Activated T-helper 9 cell treated with anti-CD3 and anti-CD28 coated beads, Interleukin-2, amount 50 U/mL, for 16 hours (primary cell): ENCODE data around the gene EPB41L3.
"Not testable (repeated sequence)": the region's sequence is repeated elsewhere in the genome, so short reads cannot be mapped to it uniquely, and the experiment has no call there.

Experiments
- DNase-seq: peaks from one replicate; pipeline ENCODE4 v3.0.0-alpha.2; 2020; ENCODE audit warnings: low read depth

The EPB41L3 gene

DNA sequence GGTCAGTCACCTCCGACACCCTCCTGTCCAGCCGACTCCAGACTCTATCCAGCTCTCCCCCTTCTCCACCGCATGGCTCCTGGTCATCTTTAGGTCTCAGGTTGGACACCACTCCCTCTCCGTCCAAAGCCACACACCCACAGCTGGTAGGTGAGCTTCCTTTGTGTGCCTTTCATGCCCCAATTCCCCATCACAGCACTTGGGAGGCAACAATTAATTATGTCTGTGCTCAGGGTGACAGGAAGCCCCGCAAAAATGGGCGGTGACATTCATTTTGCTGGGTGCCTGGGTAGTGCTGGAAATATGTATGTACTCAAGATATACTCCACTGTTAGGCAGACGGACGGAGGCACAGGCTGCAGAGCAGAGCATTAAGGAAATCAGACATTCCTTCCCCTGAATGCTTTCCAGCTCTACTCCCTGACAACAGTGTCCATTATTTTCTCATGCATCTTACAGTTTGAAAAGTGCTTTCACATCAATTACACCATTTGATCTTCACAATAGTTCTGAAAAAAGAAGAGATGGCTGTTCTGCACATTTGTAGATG lies 13.1 kb downstream of the EPB41L3 start:
- no peak for DNase-seq

DNA sequence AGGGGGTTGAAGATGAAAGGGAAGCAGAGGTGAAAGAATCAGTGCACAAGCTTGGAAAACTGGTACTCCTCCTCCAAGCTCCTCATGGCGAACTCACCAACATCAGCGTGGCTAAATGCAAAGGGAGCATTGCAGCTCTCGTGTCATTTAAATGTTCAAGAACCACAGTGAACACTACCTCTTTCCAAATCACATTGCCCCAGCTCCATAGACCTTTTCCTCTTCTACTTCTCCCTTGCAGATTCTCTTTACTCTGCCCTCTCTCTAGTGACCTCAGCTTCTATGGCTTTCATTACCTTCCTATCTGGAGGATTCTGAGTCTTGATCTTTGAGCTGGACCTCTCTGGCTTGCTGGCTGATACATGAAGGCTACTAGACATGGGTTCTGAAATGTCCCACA lies 14.3 kb downstream of the EPB41L3 start:
- no peak for DNase-seq

DNA sequence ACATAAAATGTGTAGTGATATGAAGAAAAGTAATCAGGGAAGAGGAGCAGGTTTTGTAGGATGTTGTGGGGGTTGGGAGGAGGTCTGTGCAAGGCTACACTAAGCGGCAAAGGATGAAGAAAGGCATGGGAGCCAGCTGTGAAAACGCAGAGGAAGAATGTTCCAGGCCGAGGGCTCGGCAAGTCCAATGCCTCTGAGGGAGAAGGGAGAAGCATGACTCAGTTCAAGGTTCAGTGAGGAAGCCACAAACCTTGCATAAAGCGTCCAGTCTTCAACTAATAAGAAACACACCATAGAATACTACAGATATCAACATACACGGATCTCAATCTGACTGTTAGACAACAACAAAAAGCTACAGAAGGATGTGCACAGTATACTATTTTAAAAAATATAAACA lies 16.2 kb downstream of the EPB41L3 start:
- DNase-seq: no peak

DNA sequence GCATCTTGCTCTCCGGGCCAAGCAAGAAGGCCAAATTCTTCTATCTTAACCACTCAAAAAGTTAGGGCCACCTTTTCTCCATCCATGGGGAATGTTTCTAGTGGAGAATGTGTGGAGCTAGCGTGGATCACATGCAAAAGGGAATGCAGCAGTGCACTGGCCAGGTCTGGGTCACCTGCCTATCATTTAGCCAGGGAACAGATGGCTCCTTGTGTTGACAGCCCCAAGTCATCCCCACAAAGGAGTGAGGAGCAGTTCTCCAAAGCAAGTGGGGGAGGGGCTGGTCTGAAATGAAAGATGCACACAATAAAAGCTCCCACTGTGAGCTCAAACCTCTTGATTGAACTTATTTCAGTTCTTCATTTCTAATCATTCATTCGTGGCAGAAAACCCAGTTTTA lies 19.1 kb downstream of the EPB41L3 start:
- DNase-seq: no peak

DNA sequence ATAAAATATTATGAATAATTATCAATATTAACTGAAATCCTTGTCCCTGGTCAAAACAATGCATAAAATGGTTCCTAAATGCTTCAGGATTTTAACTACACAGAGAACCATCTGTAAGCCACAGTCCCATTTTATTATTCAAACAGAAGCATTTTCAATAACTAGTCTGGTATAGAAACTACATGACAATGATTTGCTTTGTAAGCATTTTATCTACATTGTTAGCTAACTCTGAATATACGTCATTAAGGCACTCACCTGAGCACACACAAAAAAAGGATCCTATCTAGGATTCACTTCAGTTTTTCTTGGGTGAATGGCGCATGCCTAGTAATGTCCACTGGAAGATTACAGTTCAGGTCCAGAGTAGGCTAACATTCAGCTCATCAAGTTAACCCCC lies 22.8 kb downstream of the EPB41L3 start:
- DNase-seq: no peak

DNA sequence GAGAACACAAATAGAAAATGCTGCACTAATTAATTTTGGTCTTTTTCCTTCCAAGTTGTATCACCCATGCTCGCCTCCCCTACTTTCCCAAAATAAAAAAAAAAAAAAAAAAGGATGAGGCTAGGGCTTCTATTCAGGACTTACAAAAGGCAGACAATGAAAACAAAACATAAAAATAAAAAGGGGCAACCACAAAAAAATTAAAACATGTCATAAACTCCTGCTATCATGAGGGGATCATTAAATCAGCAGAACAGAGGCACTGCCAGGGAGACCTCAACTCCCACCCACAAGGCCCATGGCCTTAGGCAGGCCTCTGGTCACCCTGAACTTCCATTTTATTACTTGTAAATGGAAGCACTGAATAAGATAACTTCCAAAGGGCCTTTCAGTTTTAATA lies 23.3 kb downstream of the EPB41L3 start:
- DNase-seq: no peak

DNA sequence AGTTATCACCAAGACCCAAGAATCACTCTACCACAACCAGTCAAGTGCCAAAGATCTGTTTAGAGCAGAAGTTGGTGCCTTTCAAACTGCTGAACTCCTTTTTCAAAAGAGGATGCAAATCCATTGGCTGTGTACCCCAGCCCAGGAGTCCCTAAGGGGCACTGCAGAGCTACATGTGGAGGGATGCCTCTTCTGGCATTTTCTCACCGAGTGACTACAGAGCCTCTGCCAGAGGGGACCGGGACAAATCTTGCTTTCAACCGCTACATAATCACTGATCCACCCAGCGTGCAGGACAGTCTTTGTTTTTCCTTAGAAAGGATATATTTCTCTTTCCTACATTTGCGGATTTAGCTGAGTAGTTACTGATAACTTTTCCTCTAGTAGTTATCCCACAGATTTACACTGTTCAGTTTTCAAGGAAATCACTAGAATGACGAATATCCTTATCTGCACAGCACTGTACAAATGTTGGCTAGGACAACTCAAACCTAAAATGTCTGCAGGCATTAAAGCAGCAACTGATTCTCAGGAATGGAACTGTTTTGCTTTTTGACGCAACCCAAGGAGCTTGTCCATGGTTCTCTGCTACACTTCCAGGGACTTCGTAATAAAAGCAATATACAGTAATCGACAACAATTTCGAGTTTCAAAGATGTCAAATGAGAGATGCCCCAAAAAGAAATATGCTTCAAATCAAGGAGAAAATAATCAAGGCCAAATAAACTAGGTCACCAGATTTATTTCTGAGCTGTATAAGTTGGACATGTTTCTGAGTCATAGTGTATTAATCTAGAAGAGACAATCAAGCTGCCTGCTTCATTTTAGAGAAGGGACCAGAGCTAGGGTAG lies 24.1 kb downstream of the EPB41L3 start:
- no peak for DNase-seq

DNA sequence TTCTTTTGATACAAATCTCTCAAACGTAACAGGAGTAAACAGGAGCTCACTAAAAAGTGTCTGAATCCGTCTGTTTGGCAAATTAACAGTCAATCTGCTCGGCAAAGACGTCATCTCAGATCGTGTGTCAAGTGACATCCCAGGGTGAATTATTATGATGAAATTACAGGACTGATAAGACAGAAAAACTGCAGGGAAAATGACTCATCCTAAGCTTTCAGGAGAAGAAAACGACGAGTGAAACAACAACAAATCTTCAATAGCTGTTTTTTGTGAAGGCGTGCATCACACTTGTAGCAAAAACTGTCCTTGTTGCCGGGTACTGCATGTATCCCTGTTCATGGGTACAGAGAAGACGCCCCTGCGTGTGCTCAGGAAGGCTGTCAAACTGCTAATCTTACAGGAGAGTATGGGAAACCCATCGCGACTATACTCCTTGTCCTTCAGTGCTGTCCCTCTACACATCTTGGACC lies 24.9 kb downstream of the EPB41L3 start:
- no peak for DNase-seq

DNA sequence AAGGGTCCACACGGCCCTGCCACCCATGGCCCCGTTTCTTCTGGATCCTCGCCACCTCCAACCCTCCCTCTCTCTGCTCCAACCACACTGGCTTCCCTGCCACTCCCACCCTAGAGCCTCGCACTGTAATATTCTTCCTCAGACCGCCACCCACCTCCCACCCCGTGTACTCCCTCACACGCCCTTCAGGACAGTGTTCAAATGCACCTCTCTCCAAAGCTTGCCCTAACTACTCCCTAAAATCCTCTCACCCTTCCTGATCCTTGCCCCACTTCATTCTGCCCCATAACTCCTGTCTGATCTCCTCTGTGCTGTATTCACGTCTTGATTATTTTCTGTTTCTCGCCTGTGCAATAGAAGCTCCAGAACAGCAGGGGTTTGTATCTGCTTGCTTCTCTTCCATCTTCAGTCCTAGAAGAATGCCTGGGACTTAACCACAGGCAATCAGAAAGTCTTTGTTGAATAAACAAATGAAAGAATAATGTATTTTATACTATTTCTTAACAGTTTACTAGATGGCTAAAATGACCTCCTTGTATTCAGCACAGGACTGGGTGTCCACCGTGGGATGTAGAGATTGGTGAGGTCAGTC lies 25.5 kb downstream of the EPB41L3 start:
- DNase-seq: no peak

DNA sequence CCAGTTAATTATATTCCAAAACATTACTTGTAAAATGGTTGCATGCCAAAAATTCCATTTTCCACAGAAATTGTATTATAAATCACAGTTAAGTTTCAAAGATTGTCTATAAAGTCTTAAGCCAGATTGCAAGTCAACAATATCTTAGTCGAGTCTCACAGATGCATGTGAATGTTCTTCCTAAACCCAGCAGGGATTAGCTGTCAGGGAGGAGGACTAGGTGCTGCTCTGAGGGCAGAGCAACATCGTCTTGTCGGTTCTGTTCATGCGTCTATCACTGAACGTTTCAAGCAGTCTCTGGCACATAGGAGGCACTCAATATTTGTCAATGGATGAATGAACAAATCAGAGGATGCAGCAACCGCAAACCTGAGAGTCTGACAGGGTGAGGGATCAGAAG lies 27.0 kb downstream of the EPB41L3 start:
- no peak for DNase-seq

DNA sequence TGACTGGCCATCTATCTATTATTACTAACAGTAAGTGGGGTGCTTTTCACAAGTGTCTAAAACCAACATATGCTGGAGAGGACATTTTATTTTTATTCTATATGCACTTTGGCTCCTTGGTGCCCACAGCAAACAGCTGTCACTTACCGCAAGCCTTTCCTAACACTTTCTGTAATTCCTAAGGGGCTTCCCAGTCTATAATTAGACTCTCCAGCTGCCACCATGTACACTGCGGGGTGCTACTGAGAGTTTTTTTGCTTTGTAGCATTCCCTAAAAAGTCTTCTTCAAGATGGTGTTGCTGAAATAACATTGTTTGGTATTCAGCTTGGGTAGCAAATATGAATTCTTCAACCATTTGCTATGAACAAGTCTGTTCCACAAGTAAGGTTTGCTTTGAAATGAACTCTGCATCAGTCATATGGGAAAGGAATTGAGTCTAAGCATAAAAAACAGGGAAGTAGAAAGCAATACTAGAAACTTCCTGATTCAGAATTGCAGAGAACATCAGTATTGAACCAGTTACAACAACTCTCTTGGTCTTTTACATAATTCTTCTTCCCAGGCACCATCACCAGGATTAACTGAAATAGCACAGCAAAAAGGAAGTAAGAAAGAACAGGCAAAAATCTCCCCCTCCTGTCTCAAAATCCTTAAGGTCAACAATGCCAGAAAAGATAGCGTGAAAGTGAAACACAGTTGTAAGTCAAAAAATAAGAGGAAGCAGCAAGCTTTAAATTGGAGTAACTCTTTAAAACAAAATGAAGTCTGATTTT lies 28.6 kb downstream of the EPB41L3 start:
- DNase-seq: no peak

DNA sequence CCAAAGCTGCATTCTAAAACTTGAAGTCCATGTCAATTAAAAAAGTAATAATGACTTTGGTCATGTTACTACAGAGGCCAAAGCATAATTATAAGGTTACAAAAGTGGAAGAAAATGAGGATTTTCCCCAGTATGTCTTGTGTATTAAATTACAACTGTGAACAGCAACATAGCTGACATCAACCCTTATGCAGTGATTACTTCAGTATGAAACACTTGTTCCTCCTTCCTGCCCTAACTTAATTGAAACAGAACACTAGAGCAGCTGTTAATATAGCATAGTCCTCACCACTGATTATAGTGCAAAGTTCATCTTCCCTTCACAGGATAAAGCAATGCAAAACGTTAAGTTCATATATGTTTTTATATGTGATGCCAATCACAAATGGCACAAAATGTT lies 29.9 kb downstream of the EPB41L3 start:
- DNase-seq: no peak

DNA sequence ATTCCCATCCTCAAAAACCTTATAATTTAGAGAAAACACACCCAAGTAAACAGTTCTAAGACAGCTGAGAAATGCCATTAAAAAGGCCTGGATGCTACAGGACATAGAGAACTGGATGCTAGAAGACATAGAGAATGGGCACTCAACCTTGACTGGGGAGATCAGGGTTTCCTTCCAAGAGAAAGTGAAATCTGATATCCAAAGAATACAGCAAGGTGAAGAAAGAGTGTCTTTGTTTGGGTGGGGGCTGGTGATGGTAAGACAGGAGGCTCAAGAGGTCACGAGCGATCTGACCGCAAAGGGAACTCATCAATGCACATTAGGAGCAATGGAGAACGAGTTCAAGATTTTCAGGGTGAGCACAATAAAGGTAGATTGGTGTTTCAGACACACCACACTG lies 31.6 kb downstream of the EPB41L3 start:
- no peak for DNase-seq

DNA sequence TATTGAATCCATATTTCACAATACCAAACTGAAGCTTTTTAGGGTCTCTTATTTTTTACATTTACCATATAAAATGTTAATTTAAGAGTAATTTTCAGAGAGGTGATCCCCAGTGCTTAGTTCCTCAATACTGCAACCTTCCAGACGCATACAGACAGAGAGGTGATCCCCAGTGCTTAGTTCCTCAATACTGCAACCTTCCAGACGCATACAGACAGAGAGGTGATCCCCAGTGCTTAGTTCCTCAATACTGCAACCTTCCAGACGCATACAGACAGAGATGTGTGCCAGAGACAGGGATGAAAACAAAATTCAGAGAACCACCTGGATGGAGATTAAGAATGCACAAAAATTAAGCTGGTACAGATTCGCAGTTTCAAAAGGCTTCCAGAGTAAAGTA lies 32.3 kb downstream of the EPB41L3 start:
- not testable (repeated sequence) for DNase-seq

DNA sequence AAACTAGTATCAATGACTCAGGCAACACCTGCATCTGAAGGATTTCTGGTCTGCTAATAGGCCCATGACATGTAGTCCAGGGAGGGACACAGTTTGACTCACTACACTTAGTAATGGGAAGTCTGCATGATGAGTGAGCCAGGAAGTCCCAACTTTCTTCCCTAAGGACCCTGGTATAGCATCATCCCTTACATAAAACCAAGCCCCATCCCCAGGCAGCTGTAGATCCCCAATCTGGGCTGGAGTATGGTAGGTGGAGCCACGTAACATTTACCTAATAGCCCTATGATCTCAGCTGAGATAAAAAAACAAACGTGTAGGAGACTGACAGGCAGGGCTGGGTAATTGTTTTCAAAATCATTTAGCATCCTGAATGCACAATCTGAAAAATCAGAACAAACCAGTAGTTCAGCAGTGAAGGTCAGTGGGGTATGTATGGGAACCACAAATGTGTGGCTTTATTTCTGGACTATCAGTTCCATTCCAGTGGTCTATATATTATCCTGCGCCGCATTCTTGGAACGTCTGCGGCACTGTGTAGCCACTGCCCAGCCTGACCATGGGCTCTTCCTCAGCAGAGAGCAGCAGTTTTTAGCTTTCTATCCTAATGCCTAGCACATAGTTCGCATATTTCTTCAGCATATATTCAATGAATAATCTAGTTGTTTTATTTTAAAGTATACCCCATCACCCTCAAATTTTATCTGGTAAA lies 33.5 kb downstream of the EPB41L3 start:
- DNase-seq: no peak

DNA sequence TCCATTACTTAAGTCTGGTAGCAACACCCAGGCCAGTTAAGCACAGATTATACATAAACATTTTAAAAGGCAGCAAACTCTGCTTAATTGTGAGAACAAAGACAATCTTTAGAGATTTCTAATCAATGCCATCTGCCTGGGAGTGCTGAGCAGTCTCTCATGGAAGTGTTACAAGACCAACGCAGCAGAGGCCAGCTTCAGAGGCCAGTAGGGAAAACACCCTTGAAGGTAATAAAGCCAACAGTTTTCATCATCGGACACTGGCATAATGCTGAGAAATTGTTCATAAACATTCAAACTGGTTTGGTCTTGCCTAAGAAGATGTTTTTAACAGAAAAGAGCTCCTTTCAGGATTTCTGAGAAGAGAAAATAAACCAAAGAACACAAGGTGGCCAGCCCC lies 35.0 kb downstream of the EPB41L3 start:
- no peak for DNase-seq

DNA sequence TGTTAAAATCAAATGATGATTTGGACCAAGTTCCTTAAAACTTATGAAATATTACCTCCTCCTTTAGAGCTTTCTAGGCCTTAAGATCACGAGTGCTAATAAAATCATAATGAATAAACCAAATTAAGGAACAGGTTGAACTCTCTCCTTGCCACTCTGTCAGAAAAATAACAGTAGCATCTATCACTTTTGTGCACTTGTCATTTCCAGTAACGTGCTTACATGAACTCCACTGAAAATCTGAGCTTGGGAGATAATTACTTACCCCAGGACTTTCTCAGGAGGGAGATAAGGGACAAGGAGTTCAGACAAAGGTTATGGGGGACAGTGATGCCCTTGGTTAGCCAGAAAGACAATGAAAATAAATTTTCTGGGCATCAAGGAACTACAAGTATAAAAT lies 36.0 kb downstream of the EPB41L3 start:
- DNase-seq: no peak

DNA sequence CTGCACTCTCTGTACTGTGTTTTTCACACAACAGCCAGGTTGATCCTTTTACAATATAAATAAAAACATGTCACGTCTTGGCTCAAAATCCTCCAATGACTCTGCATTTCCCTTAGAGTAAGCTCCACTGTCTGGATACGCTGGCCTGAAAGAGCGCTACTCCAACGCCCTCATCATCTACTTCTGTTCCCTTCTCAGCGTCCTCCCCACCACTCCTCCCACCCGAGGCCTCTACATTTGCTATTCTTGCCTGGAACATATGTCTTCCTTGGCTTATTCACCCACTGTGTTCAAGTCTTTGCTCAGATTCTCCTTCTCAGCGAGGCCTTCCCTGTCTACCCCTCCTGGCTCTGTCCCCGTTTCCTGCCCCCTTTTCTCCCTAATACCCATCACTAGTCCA lies 37.6 kb downstream of the EPB41L3 start:
- DNase-seq: no peak

DNA sequence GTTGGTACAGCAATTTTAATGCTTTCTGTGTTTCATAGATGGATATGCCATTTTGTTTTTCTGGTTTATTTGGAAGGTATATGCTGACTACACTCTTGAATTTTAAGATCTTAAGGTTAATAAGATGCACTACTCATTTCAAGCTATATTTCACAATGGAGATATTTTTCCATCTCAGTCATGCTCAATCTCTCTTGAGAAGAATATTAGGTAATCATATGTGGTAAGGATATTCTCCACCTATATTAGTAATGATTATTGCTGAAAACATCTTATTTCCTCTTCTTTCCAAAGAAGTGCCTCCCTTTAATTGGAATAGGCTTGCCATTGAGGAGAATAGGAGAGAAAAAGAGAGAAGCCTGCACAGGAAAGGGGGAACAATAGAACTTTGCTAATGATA lies 40.1 kb downstream of the EPB41L3 start:
- no peak for DNase-seq

DNA sequence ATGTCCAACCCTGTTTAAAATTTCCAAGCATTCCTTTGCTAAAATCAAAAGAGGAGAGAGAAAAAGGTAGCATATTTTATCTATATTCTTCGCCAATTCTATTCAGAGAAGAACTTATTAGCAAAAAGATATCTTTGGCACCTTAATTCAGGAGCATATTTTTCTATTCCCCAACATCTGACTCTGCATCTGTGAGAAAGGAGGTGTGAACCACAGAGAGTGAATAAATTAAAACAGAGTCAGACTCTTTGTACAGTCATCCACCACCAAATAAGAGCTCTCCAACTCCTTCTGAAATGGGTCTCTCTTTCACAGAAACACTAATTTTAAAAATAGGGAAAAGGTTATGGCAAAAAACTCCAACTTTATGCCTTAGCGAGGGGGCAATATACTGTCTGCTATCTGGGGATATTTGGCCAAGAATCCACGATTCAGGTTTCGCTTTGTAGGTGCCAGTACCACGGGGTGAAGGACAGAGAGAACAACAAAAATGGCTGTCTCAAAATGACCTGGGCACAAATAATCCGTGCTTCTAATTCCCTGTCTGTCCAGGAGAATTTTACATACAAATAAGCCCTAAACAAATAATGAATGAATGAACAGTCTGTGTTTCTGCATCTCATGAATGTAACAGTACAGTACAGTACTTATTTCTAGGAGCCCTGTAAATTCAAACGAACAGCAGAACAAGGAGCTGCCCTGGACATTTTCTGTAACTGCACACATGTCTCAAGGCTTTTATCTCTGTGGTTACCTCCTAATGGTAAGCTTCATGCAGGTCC lies 43.4 kb downstream of the EPB41L3 start:
- no peak for DNase-seq

DNA sequence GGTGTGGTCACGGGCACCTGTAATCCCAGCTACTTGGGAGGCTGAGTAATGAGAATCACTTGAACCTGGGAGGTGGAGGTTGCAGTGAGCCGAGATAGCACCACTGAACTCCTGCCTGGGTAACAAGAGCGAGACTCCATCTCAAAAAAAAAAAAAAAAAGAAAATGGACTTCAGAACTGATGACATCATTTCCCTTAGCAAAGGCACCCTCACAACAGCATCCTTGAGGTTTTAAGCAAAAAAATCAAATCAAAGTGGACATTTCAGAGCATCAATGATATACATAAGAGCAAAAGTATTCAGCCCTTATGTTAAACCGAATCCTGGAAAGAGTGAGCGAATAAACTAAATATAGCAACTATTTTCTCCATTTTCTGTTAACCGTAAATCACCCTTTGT lies 45.3 kb downstream of the EPB41L3 start:
- no peak for DNase-seq
